ENCODE results near the gene TNFAIP2.
A peak's percentile ranks its signal among the peaks of the same experiment; 100 is the strongest.
"Not testable (repeated sequence)": the region's sequence is repeated elsewhere in the genome, so short reads cannot be mapped to it uniquely, and the experiment has no call there.

Gene TNFAIP2

GRCh38 chr14:103107941-103108748 lies 15.1 kb upstream of the TNFAIP2 start:
- no peak for DNase-seq

- peak in 1 of 2 donors; percentile 51 for DNase-seq
Measured at GRCh38 chr14:103108749-103109207, 14.5 kb upstream of the TNFAIP2 start.

GRCh38 chr14:103109535-103110441 lies 13.5 kb upstream of the TNFAIP2 start:
- no peak for DNase-seq

- no peak for DNase-seq
Measured at GRCh38 chr14:103110681-103111231, 12.5 kb upstream of the TNFAIP2 start.

GRCh38 chr14:103111232-103111868 lies 11.9 kb upstream of the TNFAIP2 start:
- DNase-seq: peak in 1 of 2 donors; percentile 29

GRCh38 chr14:103112400-103113243 lies 10.6 kb upstream of the TNFAIP2 start:
- DNase-seq: no peak

GRCh38 chr14:103113303-103113702 lies 10.0 kb upstream of the TNFAIP2 start:
- DNase-seq: no peak

GRCh38 chr14:103113774-103114173 lies 9.5 kb upstream of the TNFAIP2 start:
- no peak for DNase-seq

- DNase-seq: not testable (repeated sequence)
Measured at GRCh38 chr14:103115086-103115679, 8.1 kb upstream of the TNFAIP2 start.

GRCh38 chr14:103115845-103116572 lies 7.3 kb upstream of the TNFAIP2 start:
- no peak for DNase-seq

- no peak for DNase-seq
Measured at GRCh38 chr14:103116636-103117035, 6.6 kb upstream of the TNFAIP2 start.

- not testable (repeated sequence) for DNase-seq
Measured at GRCh38 chr14:103117499-103117898, 5.8 kb upstream of the TNFAIP2 start.

- peak in 1 of 2 donors; percentile 74 for DNase-seq
Measured at GRCh38 chr14:103118018-103118662, 5.1 kb upstream of the TNFAIP2 start.

GRCh38 chr14:103118663-103119404 lies 4.4 kb upstream of the TNFAIP2 start:
- peak; percentile 30 to 83 for DNase-seq

- not testable (repeated sequence) for DNase-seq
Measured at GRCh38 chr14:103119527-103119926, 3.7 kb upstream of the TNFAIP2 start.

GRCh38 chr14:103121121-103121845 lies 2.0 kb upstream of the TNFAIP2 start:
- DNase-seq: peak in 1 of 2 donors; percentile 24

GRCh38 chr14:103121846-103122584 lies 1.2 kb upstream of the TNFAIP2 start:
- peak in 1 of 2 donors; percentile 49 for DNase-seq

GRCh38 chr14:103122585-103122946 lies 695 bp upstream of the TNFAIP2 start:
- DNase-seq: no peak

Measured in CD4-positive, alpha-beta T cell treated with Interferon alpha-2 for 1 hour (primary cell).